KMS-11 (cell line): ENCODE measurements around the gene PRR29.
"Not testable (repeated sequence)": the region's sequence is repeated elsewhere in the genome, so short reads cannot be mapped to it uniquely, and the experiment has no call there.

Experiments used
- H2AFZ ChIP-seq: fragments of 200-600 bp; sonication (generic); 2 replicates; pipeline ENCODE4 v1.6.1; 2016; ENCODE audit warnings: antibody characterized with exemption, mixed run types, low read depth
- H3K27ac ChIP-seq: fragments of 200-600 bp; sonication (generic); 2 replicates; pipeline ENCODE4 v1.6.1; 2016; ENCODE audit warnings: mild to moderate bottlenecking, mixed run types
- H3K27me3 ChIP-seq: fragments of 200-600 bp; sonication (generic); 2 replicates; pipeline ENCODE4 v1.6.1; 2017; ENCODE audit warnings: mild to moderate bottlenecking, low read depth, mixed run types, moderate library complexity; ENCODE audit not compliant: insufficient read depth
- H3K36me3 ChIP-seq: fragments of 200-600 bp; sonication (generic); 2 replicates; pipeline ENCODE4 v1.6.1; 2017; ENCODE audit warnings: mild to moderate bottlenecking, mixed run types; ENCODE audit not compliant: insufficient read depth
- H3K4me1 ChIP-seq: fragments of 200-600 bp; sonication (generic); 2 replicates; pipeline ENCODE4 v1.6.1; 2016; ENCODE audit warnings: mild to moderate bottlenecking, low read depth, mixed run types; ENCODE audit not compliant: poor library complexity, severe bottlenecking
- H3K4me2 ChIP-seq: fragments of 200-600 bp; sonication (generic); 2 replicates; pipeline ENCODE4 v1.7.0; 2016; ENCODE audit warnings: mild to moderate bottlenecking, mixed run types
- H3K4me3 ChIP-seq: fragments of 200-600 bp; sonication (generic); IDR thresholded peaks from 2 replicates; pipeline ENCODE4 v1.6.1; 2017; ENCODE audit warnings: low read depth, low read length, mixed read lengths; ENCODE audit not compliant: insufficient read depth
- H3K79me2 ChIP-seq: fragments of 200-600 bp; sonication (generic); 2 replicates; pipeline ENCODE4 v1.6.1; 2016; ENCODE audit warnings: low read depth, mixed run types; ENCODE audit not compliant: insufficient read depth
- H3K9ac ChIP-seq: fragments of 200-600 bp; sonication (generic); 2 replicates; pipeline ENCODE4 v1.6.1; 2016; ENCODE audit warnings: mild to moderate bottlenecking, mixed run types
- H4K20me1 ChIP-seq: fragments of 200-600 bp; sonication (generic); 2 replicates; pipeline ENCODE4 v1.6.1; 2016; ENCODE audit warnings: mild to moderate bottlenecking, mixed run types; ENCODE audit not compliant: insufficient read depth
- CTCF ChIP-seq: fragments of 200-600 bp; sonication (generic); conservative IDR thresholded peaks from 2 replicates; pipeline ENCODE4 v1.6.1; 2017; ENCODE audit warnings: low read depth, mild to moderate bottlenecking, antibody characterized with exemption, low read length, moderate library complexity, mixed read lengths

The PRR29 gene

GRCh38 chr17:63975541-63976092, 22.5 kb upstream of the PRR29 start:
- no peak for TF ChIP-seq CTCF
- Histone ChIP-seq H3K4me1 (no peaks in the 10 kb centered on the region), H3K27me3 (no peaks in the 10 kb centered on the region; the same call in 1 of the 2 replicates)

GRCh38 chr17:63976702-63977101, 21.4 kb upstream of the PRR29 start:
- no peaks in the 10 kb centered on the region for H3K79me2 ChIP-seq
- H3K9ac ChIP-seq: no peak overlapping the region
- no peaks in the 10 kb centered on the region for H3K4me1 ChIP-seq
- no peaks in the 10 kb centered on the region; the same call in 1 of the 2 replicates for H3K27me3 ChIP-seq
- H2AFZ ChIP-seq: no peak overlapping the region
- no peak overlapping the region for H3K4me3 ChIP-seq
- no peak overlapping the region for H3K27ac ChIP-seq
- H4K20me1 ChIP-seq: no peaks in the 10 kb centered on the region
- H3K36me3 ChIP-seq: no peaks in the 10 kb centered on the region
- H3K4me2 ChIP-seq: no peak overlapping the region
- no peak for TF ChIP-seq CTCF

More at GRCh38 chr17:63975541-63976092, 22.5 kb upstream of the PRR29 start:
- H3K79me2 ChIP-seq: no peaks in the 10 kb centered on the region
- H3K4me3 ChIP-seq: no peak overlapping the region
- no peaks in the 10 kb centered on the region for H4K20me1 ChIP-seq
- no peak overlapping the region for H3K4me2 ChIP-seq
- no peak overlapping the region for H3K9ac ChIP-seq
- H3K36me3 ChIP-seq: no peaks in the 10 kb centered on the region
- no peak overlapping the region for H3K27ac ChIP-seq
- no peak overlapping the region for H2AFZ ChIP-seq

- no peak for TF ChIP-seq CTCF
- Histone ChIP-seq H3K27me3 (no peaks in the 10 kb centered on the region; the same call in 1 of the 2 replicates), H3K79me2 (no peaks in the 10 kb centered on the region), H3K4me3 (no peak overlapping the region), H2AFZ (no peak overlapping the region), H3K4me2 (no peak overlapping the region), H3K27ac (no peak overlapping the region), H3K4me1 (no peaks in the 10 kb centered on the region), H3K36me3 (no peaks in the 10 kb centered on the region), H4K20me1 (no peaks in the 10 kb centered on the region), H3K9ac (no peak overlapping the region)
Measured at GRCh38 chr17:63978272-63979200, 19.6 kb upstream of the PRR29 start.

- not testable (repeated sequence) for H3K27ac ChIP-seq, H3K4me3 ChIP-seq, H4K20me1 ChIP-seq, H3K9ac ChIP-seq, H3K79me2 ChIP-seq, H3K4me2 ChIP-seq, H3K27me3 ChIP-seq, H3K36me3 ChIP-seq, H2AFZ ChIP-seq
- peaks cover 12% of the 10 kb centered on the region for H3K4me1 ChIP-seq
Measured at GRCh38 chr17:63982641-63983040, 15.5 kb upstream of the PRR29 start.

- Histone ChIP-seq H3K27ac (no peak overlapping the region), H3K4me1 (peaks cover 16% of the 10 kb centered on the region), H3K79me2 (no peaks in the 10 kb centered on the region), H3K4me3 (no peak overlapping the region), H3K36me3 (no peaks in the 10 kb centered on the region), H3K9ac (no peak overlapping the region), H3K27me3 (no peaks in the 10 kb centered on the region), H2AFZ (no peak overlapping the region), H4K20me1 (no peaks in the 10 kb centered on the region), H3K4me2 (no peak overlapping the region)
- TF ChIP-seq CTCF: no peak
Measured at GRCh38 chr17:63983320-63983719, 14.8 kb upstream of the PRR29 start.
